Mucosa of rectum (tissue), 2 donors: ENCODE data around the gene COL4A3.

Experiments
- H3K27ac ChIP-seq, 2 donors: one replicate each; pipeline ENCODE4 v1.7.0; 2013; ENCODE audit warnings: inconsistent platforms in 2 of 2, low read depth in 2 of 2, low read length in 2 of 2
- H3K27me3 ChIP-seq, 2 donors: one replicate each; pipeline ENCODE4 v1.7.0; 2013; ENCODE audit warnings: low read length in 2 of 2; ENCODE audit not compliant: control insufficient read depth in 2 of 2, insufficient read depth in 2 of 2
- H3K36me3 ChIP-seq, 2 donors: one replicate each; pipeline ENCODE4 v1.7.0; 2013; ENCODE audit warnings: low read length in 2 of 2; ENCODE audit not compliant: control insufficient read depth in 2 of 2, insufficient read depth in 2 of 2
- H3K4me1 ChIP-seq, 2 donors: one replicate each; pipeline ENCODE4 v1.7.0; 2013; ENCODE audit warnings: low read length in 2 of 2, mild to moderate bottlenecking in 1 of 2; ENCODE audit not compliant: control insufficient read depth in 2 of 2, insufficient read depth in 2 of 2
- H3K4me3 ChIP-seq, 2 donors: one replicate each; pipeline ENCODE4 v1.7.0; 2013; ENCODE audit warnings: low read length in 2 of 2
- H3K9ac ChIP-seq, 2 donors: one replicate each; pipeline ENCODE4 v1.7.0; 2013; ENCODE audit warnings: low read length in 2 of 2, low read depth in 1 of 2, mild to moderate bottlenecking in 1 of 2
- H3K9me3 ChIP-seq, 2 donors: one replicate each; pipeline ENCODE4 v1.7.0; 2013; ENCODE audit warnings: low read length in 2 of 2; ENCODE audit not compliant: control insufficient read depth in 2 of 2
- donor health status: healthy.
- donor health status: Normal muscosa, but diverticular disease.

Gene COL4A3

GRCh38 chr2:227163998-227164762 lies at the start of gene COL4A3, which contains the start of gene COL4A4:
TSS of gene COL4A3 (plus strand) at chr2:227164624. CDS start at chr2:227164727, 103 bp downstream.
TSS of gene COL4A4 (minus strand) at chr2:227164205. CDS start at chr2:227147483, 16,722 bp downstream.
- H3K9me3 ChIP-seq: no peaks in the 10 kb centered on the region
- peaks cover 8 to 9% of the 10 kb centered on the region in 2 donors for H3K4me1 ChIP-seq
- no peaks in the 10 kb centered on the region for H3K36me3 ChIP-seq
- peak within 1 kb of the TSS in 1 of 2 donors; percentile 16 for H3K9ac ChIP-seq
- H3K27me3 ChIP-seq: peaks cover 20 to 22% of the 10 kb centered on the region in 2 donors
- peak within 1 kb of the TSS; percentile 56 to 75 for H3K27ac ChIP-seq
- peak within 1 kb of the TSS; percentile 57 to 66 for H3K4me3 ChIP-seq

DNA sequence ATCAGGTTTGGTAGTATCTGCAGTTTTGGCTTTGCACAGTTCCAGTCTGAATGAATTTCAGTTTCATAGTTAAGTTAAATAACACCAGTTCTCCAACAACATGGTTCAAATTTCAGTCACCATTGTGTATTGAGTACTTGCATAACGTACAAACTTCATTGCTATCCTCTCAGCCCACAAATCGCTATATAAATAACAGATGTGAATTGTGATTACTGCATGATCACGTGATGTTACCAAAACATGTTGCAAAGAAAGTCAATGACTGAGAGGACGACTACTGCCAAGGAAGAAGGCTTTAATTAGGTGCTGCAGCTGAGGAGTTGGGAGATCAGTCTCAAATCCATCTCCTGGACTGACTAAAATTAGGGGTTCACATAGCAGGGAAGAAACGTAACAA lies 48.7 kb upstream of the COL4A3 start:
- Histone ChIP-seq H3K4me3 (no peak overlapping the region), H3K27ac (no peak overlapping the region), H3K27me3 (no peaks in the 10 kb centered on the region), H3K36me3 (no peaks in the 10 kb centered on the region), H3K9me3 (no peaks in the 10 kb centered on the region), H3K9ac (no peak overlapping the region), H3K4me1 (no peaks in the 10 kb centered on the region)

- Histone ChIP-seq H3K36me3 (no peaks in the 10 kb centered on the region), H3K27ac (no peak overlapping the region)
These were observed 47.4 kb upstream of the COL4A3 start for GRCh38 chr2:227117027-227117426.

GRCh38 chr2:227117852-227118251 lies 46.6 kb upstream of the COL4A3 start:
- H3K36me3 ChIP-seq: no peaks in the 10 kb centered on the region

More at GRCh38 chr2:227117027-227117426, 47.4 kb upstream of the COL4A3 start:
- no peaks in the 10 kb centered on the region for H3K9me3 ChIP-seq
- no peaks in the 10 kb centered on the region for H3K4me1 ChIP-seq
- no peak overlapping the region for H3K9ac ChIP-seq
- no peak overlapping the region for H3K4me3 ChIP-seq
- no peaks in the 10 kb centered on the region for H3K27me3 ChIP-seq

DNA sequence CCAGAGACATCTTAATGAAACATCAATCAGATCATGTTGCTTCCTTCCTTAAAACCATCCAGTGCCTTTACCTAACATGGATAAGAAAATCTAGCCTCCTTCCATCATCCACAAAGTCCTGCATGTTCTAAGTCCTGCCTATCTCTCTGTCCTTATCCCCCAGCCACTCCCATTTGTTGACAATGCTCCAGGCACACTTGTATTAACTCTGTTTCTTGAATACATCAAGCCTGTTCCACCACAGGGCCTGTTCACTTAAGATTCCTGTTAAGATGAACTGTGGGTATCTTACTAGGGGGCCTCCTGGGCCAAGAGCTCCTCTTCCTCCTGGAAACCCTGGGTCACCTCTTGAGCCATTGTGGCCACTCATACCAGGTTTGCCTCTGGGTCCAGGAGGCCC lies 46.1 kb upstream of the COL4A3 start:
- Histone ChIP-seq H3K27me3 (no peaks in the 10 kb centered on the region), H3K36me3 (no peaks in the 10 kb centered on the region), H3K27ac (no peak overlapping the region), H3K4me1 (no peaks in the 10 kb centered on the region), H3K9ac (no peak overlapping the region), H3K4me3 (no peak overlapping the region), H3K9me3 (no peaks in the 10 kb centered on the region)

More at GRCh38 chr2:227117852-227118251, 46.6 kb upstream of the COL4A3 start:
- H3K27ac ChIP-seq: no peak overlapping the region
- H3K4me3 ChIP-seq: no peak overlapping the region
- H3K9ac ChIP-seq: no peak overlapping the region
- H3K4me1 ChIP-seq: no peaks in the 10 kb centered on the region
- H3K9me3 ChIP-seq: no peaks in the 10 kb centered on the region
- no peaks in the 10 kb centered on the region for H3K27me3 ChIP-seq

DNA sequence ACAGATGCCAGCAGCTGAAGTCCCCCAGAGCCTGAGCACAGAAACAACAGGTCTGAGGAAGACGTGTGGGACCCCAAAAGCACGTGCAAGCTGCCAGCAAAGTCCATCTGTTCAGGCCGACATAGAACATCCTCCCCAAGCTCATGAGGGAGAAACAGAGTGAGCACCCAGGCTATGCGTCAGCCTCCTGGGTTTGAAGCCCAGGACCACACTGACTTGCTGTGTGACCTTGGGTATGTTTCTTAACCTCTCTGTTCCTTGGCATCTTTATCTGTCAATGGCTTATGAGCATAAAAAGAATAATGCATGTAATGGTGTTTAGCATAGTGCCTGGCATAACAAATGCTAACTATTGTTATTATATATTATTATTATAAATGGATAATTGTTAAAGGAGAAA lies 40.7 kb upstream of the COL4A3 start:
- Histone ChIP-seq H3K27ac (no peak overlapping the region), H3K27me3 (no peaks in the 10 kb centered on the region), H3K36me3 (no peaks in the 10 kb centered on the region), H3K9me3 (no peaks in the 10 kb centered on the region), H3K4me3 (no peak overlapping the region), H3K9ac (no peak overlapping the region), H3K4me1 (no peaks in the 10 kb centered on the region)

DNA sequence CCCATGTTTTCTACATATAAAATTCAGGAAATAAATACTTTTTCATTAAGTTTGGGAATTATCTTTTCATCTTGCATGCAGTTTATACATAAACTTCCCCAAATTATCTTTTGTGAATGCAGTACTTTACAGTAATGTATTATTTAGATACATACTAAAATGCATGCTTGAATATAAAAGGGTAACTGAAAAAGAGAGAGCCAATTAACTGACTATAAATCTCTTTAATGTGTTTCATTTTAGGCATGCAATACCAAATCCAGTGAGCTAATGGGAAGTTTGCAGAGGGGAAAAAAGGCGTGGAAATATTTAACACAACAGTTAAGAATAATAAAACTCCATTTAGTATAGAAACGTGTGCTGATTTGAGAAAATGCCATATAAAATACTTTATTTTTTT lies 39.6 kb upstream of the COL4A3 start:
- H3K27me3 ChIP-seq: no peaks in the 10 kb centered on the region
- no peaks in the 10 kb centered on the region for H3K9me3 ChIP-seq
- no peaks in the 10 kb centered on the region for H3K4me1 ChIP-seq
- no peak overlapping the region for H3K9ac ChIP-seq
- no peaks in the 10 kb centered on the region for H3K36me3 ChIP-seq
- no peak overlapping the region for H3K27ac ChIP-seq
- no peak overlapping the region for H3K4me3 ChIP-seq

GRCh38 chr2:227125506-227125905 lies 38.9 kb upstream of the COL4A3 start:
- H3K9ac ChIP-seq: no peak overlapping the region
- H3K9me3 ChIP-seq: no peaks in the 10 kb centered on the region
- no peaks in the 10 kb centered on the region for H3K36me3 ChIP-seq
- H3K4me1 ChIP-seq: no peaks in the 10 kb centered on the region
- H3K27ac ChIP-seq: no peak overlapping the region
- no peak overlapping the region for H3K4me3 ChIP-seq
- no peaks in the 10 kb centered on the region for H3K27me3 ChIP-seq

DNA sequence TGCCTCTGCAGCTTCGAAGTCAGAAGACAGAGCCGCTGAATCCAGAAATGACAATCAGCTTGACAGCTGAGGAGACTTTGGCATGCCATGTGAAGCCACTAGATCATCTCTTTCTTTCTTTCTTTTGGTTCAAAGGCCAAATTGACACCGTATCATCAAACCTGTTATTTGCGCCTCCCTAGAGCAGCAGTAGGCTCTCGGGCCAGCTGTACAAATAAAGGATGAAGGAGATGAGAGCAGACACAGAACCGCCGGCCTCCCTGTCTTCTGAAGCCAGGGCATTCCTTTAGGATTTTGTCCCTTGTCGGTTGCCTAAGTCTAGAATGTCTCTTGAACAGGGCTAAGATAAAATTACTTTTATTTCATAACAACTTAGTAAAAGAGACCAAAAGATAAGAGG lies 37.2 kb upstream of the COL4A3 start:
- Histone ChIP-seq H3K27me3 (no peaks in the 10 kb centered on the region), H3K36me3 (no peaks in the 10 kb centered on the region), H3K4me3 (no peak overlapping the region), H3K9ac (no peak overlapping the region), H3K9me3 (no peaks in the 10 kb centered on the region), H3K4me1 (no peaks in the 10 kb centered on the region), H3K27ac (no peak overlapping the region)

GRCh38 chr2:227130636-227131035 lies 33.8 kb upstream of the COL4A3 start:
- Histone ChIP-seq H3K9me3 (no peaks in the 10 kb centered on the region), H3K4me1 (no peaks in the 10 kb centered on the region), H3K9ac (no peak overlapping the region), H3K36me3 (no peaks in the 10 kb centered on the region), H3K27me3 (no peaks in the 10 kb centered on the region), H3K4me3 (no peak overlapping the region), H3K27ac (no peak overlapping the region)
